GM23338 (cell line): Measurements from ENCODE around the gene PLXNC1. TPM values are rescaled to one million over a fixed set of nuclear protein-coding genes. Genes with fewer than 3 reads are reported as not detected.

Source experiments
- ATAC-seq: fragments of 200-7000 bp; cut with Tn5 transposase; 3 replicates; pipeline ENCODE4 v1.9.1; 2020
- DNase-seq: peaks from one replicate; pipeline ENCODE4 v3.0.0-alpha.2; 2015; ENCODE audit warnings: low spot score
- H2AFZ ChIP-seq: fragments of 200-600 bp; sonication (generic); 2 replicates; pipeline ENCODE4 v1.8.0; 2016; ENCODE audit warnings: antibody characterized with exemption, mild to moderate bottlenecking, moderate library complexity
- H3F3A ChIP-seq: fragments of 200-600 bp; sonication (generic); replicated peaks from 2 replicates; pipeline ENCODE4 v1.8.0; 2017; ENCODE audit warnings: antibody characterized with exemption, mixed run types, low read depth
- H3K27ac ChIP-seq: fragments of 200-600 bp; sonication (generic); 2 replicates; pipeline ENCODE4 v1.6.1; 2016; ENCODE audit warnings: low read depth
- H3K27me3 ChIP-seq: fragments of 200-600 bp; sonication (generic); 2 replicates; pipeline ENCODE4 v1.8.0; 2016; ENCODE audit warnings: mild to moderate bottlenecking, mixed run types, moderate library complexity; ENCODE audit not compliant: insufficient read depth
- H3K36me3 ChIP-seq: fragments of 200-600 bp; sonication (generic); 2 replicates; pipeline ENCODE4 v1.8.0; 2016; ENCODE audit warnings: mild to moderate bottlenecking; ENCODE audit not compliant: insufficient read depth
- H3K4me1 ChIP-seq: fragments of 200-600 bp; sonication (generic); 2 replicates; pipeline ENCODE4 v1.8.0; 2016; ENCODE audit warnings: mild to moderate bottlenecking, moderate library complexity; ENCODE audit not compliant: insufficient read depth
- H3K4me2 ChIP-seq: fragments of 200-600 bp; sonication (generic); 2 replicates; pipeline ENCODE4 v1.7.1; 2017; ENCODE audit warnings: mixed run types
- H3K4me3 ChIP-seq: fragments of 200-600 bp; sonication (generic); 2 replicates; pipeline ENCODE4 v1.6.1; 2016; ENCODE audit warnings: mixed run types
- H3K79me2 ChIP-seq: fragments of 200-600 bp; sonication (generic); replicated peaks from 2 replicates; pipeline ENCODE4 v1.8.0; 2017; ENCODE audit warnings: mild to moderate bottlenecking; ENCODE audit not compliant: insufficient read depth
- H3K9me2 ChIP-seq: fragments of 200-600 bp; sonication (generic); 2 replicates; pipeline ENCODE4 v1.8.0; 2017; ENCODE audit not compliant: insufficient read depth
- H4K20me1 ChIP-seq: fragments of 200-600 bp; sonication (generic); replicated peaks from 2 replicates; pipeline ENCODE4 v1.8.0; 2017; ENCODE audit warnings: mild to moderate bottlenecking; ENCODE audit not compliant: insufficient read depth
- H3K27ac Mint-ChIP-seq: 2 replicates; pipeline ENCODE4 v1.8.0; 2020; ENCODE audit warnings: inconsistent platforms, mild to moderate bottlenecking, moderate library complexity, mixed read lengths
- H3K27me3 Mint-ChIP-seq: 3 replicates; pipeline ENCODE4 v1.8.0; 2022; ENCODE audit warnings: low read depth, mild to moderate bottlenecking, moderate library complexity, mixed read lengths, inconsistent platforms; ENCODE audit not compliant: insufficient read depth, poor library complexity
- H3K36me3 Mint-ChIP-seq: 3 replicates; pipeline ENCODE4 v1.8.0; 2021; ENCODE audit warnings: low read depth, mild to moderate bottlenecking, inconsistent platforms, moderate library complexity, mixed read lengths
- H3K4me1 Mint-ChIP-seq: 3 replicates; pipeline ENCODE4 v1.8.0; 2020; ENCODE audit warnings: mild to moderate bottlenecking, inconsistent platforms, mixed read lengths
- H3K4me3 Mint-ChIP-seq: 3 replicates; pipeline ENCODE4 v1.8.0; 2021; ENCODE audit warnings: moderate library complexity, mild to moderate bottlenecking, inconsistent platforms, mixed read lengths
- H3K9me3 Mint-ChIP-seq: 3 replicates; pipeline ENCODE4 v1.8.0; 2020; ENCODE audit warnings: moderate library complexity, mild to moderate bottlenecking, inconsistent platforms, mixed read lengths
- CREB1 ChIP-seq: fragments of 250-450 bp; sonication (Bioruptor Pico); IDR thresholded peaks from 2 replicates; pipeline ENCODE4 v1.5.0; 2020; ENCODE audit warnings: low read depth, mild to moderate bottlenecking, moderate library complexity
- CTCF ChIP-seq, 2 experiments: fragments of 200-600 bp in 1 of 2; sonication (generic) in 1 of 2; conservative IDR thresholded peaks; 2 replicates each; pipeline versions ENCODE4 v1.5.1 to v1.6.1; 2016 to 2017; ENCODE audit warnings: antibody characterized with exemption in 2 of 2, low read depth in 2 of 2, mild to moderate bottlenecking in 2 of 2, moderate library complexity in 1 of 2
- ETS1 ChIP-seq: IDR thresholded peaks from 2 replicates; pipeline ENCODE4 v1.6.1; 2016; ENCODE audit warnings: antibody characterized with exemption
- NANOG ChIP-seq: IDR thresholded peaks from 2 replicates; pipeline ENCODE4 v1.6.1; 2016; ENCODE audit warnings: antibody characterized with exemption, borderline replicate concordance
- POLR2AphosphoS5 ChIP-seq: IDR thresholded peaks from 2 replicates; pipeline ENCODE4 v1.6.1; 2016; ENCODE audit warnings: antibody characterized with exemption, low read depth
- REST ChIP-seq: IDR thresholded peaks from one replicate; pipeline ENCODE4 v1.6.1; 2018; ENCODE audit warnings: antibody characterized with exemption; ENCODE audit not compliant: unreplicated experiment
- STAT1 ChIP-seq: IDR thresholded peaks from one replicate; pipeline ENCODE4 v1.6.1; 2016; ENCODE audit warnings: antibody characterized with exemption; ENCODE audit not compliant: unreplicated experiment
- ZNF114 ChIP-seq: fragments of 250-450 bp; sonication (Bioruptor Pico); IDR thresholded peaks from 2 replicates; pipeline ENCODE4 v1.5.0; 2020; ENCODE audit warnings: mild to moderate bottlenecking, moderate library complexity
- ZNF331 ChIP-seq: fragments of 250-450 bp; sonication (Bioruptor Pico); IDR thresholded peaks from 2 replicates; pipeline ENCODE4 v1.5.0; 2020; ENCODE audit warnings: low read depth, mild to moderate bottlenecking, moderate library complexity
- polyA plus RNA-seq: library from polyadenylated mRNA; unstranded; fragments of >200 nt; fragmentation: Nextera tagmentation; extraction: Ambion mirVana; gene quantifications from 2 replicates; pipeline ENCODE4 v1.2.1, GENCODE V29; 2016
- total RNA-seq: library from RNA; depleted of rRNA; stranded (reverse); fragments of >200 nt; shearing (Covaris generic); gene quantifications from 2 replicates; pipeline ENCODE4 v1.2.3, GENCODE V29; 2014

PLXNC1 gene
- total and polyA plus RNA-seq, 2 experiments from 2014 or later: 1.9 to 6.5 TPM

- Histone ChIP-seq H3K4me2 (peak overlapping the region; percentile 57), H3K36me3 (no peaks in the 10 kb centered on the region; the same call in 1 of the 2 replicates), H3K4me3 (no peak overlapping the region), H4K20me1 (no peaks in the 10 kb centered on the region), H3K9me2 (no peaks in the 10 kb centered on the region), H3K79me2 (no peaks in the 10 kb centered on the region), H3K4me1 (peaks cover 61% of the 10 kb centered on the region), H2AFZ (no peak overlapping the region), H3K27me3 (no peaks in the 10 kb centered on the region), H3K27ac (peak overlapping the region; percentile 79), H3F3A (peaks cover 10% of the 10 kb centered on the region)
- Mint-ChIP-seq H3K27ac (peak overlapping the region; percentile 87), H3K36me3 (peaks cover 10% of the 10 kb centered on the region), H3K4me1 (peaks cover 71% of the 10 kb centered on the region), H3K27me3 (peaks cover 32% of the 10 kb centered on the region), H3K4me3 (peak overlapping the region; percentile 23; the same call in 1 of the 3 replicates), H3K9me3 (peaks cover 7% of the 10 kb centered on the region; the same call in 2 of the 3 replicates)
- 0 out of 2 replicates have a peak, but pooled peaks have one; percentile 18 for TF ChIP-seq POLR2AphosphoS5
- 0 out of 2 replicates have a peak, but pooled peaks have one; percentile 16 for TF ChIP-seq ETS1
- no peak for TF ChIP-seq STAT1
- TF ChIP-seq ZNF331: peak; percentile 15; the same call in 1 of the 2 replicates
- no peak for TF ChIP-seq ZNF114 (CRISPR knock-in tag)
- peak; percentile 83 for TF ChIP-seq NANOG
- 0 out of 2 replicates have a peak, but pooled peaks have one; percentile 28 for TF ChIP-seq CREB1 (CRISPR knock-in tag)
- peak; percentile 49 for ATAC-seq
- peak; percentile 87 for DNase-seq
Observed at GRCh38 chr12:94263905-94264561, 115.7 kb downstream of the PLXNC1 start.

GRCh38 chr12:94264736-94265485 is 116.5 kb downstream of the PLXNC1 start:
- H3K27me3 ChIP-seq: no peaks in the 10 kb centered on the region
- no peak overlapping the region for H2AFZ ChIP-seq
- no peaks in the 10 kb centered on the region for H3K79me2 ChIP-seq
- no peak for ATAC-seq
- H3K4me3 ChIP-seq: no peak overlapping the region
- peak overlapping the region; percentile 57 for H3K4me2 ChIP-seq
- no peaks in the 10 kb centered on the region for H3K9me2 ChIP-seq
- Mint-ChIP-seq H3K36me3 (peaks cover 10% of the 10 kb centered on the region), H3K27ac (no peak overlapping the region; the same call in 1 of the 2 replicates), H3K4me3 (no peak overlapping the region), H3K27me3 (peaks cover 32% of the 10 kb centered on the region), H3K4me1 (peaks cover 70% of the 10 kb centered on the region), H3K9me3 (peaks cover 7% of the 10 kb centered on the region; the same call in 2 of the 3 replicates)
- H3K36me3 ChIP-seq: no peaks in the 10 kb centered on the region; the same call in 1 of the 2 replicates
- peaks cover 9% of the 10 kb centered on the region for H3F3A ChIP-seq
- no peaks in the 10 kb centered on the region for H4K20me1 ChIP-seq
- DNase-seq: no peak
- H3K4me1 ChIP-seq: peaks cover 60% of the 10 kb centered on the region
- H3K27ac ChIP-seq: peak overlapping the region; percentile 79; the same call in 1 of the 2 replicates
- no peak for TF ChIP-seq REST
- no peak for TF ChIP-seq CTCF (conservative IDR thresholded peaks at IDR 0.05; ENCODE audit: low read depth in 2 of 2)
